Neural progenitor cell (in vitro differentiated cells): ENCODE results near the gene NEK8.

Experiments used
- CTCF ChIP-seq: fragments of 200-600 bp; sonication (generic); IDR thresholded peaks from 2 replicates; pipeline ENCODE4 v1.5.1; 2017; ENCODE audit warnings: antibody characterized with exemption, mild to moderate bottlenecking
- EZH2 ChIP-seq: fragments of 200-600 bp; sonication (generic); IDR thresholded peaks from 2 replicates; pipeline ENCODE4 v1.6.1; 2017; ENCODE audit warnings: antibody characterized with exemption, mild to moderate bottlenecking, moderate library complexity

GRCh38 chr17:28725166-28725659 is 3.4 kb upstream of the NEK8 start:
- TF ChIP-seq CTCF: peak; percentile 10
- TF ChIP-seq EZH2: no peak
